HEK293 (cell line): ENCODE measurements around the gene ARHGEF7.

ENCODE experiments used
- BCL11B ChIP-seq: fragments of 450-650 bp; formaldehyde crosslinking; IDR thresholded peaks from 2 replicates; pipeline ENCODE4 v1.5.1; 2016; ENCODE audit warnings: low read depth, missing biosample characterization, missing genetic modification characterization
- CTCF ChIP-seq: fragments of 450-650 bp; formaldehyde crosslinking; IDR thresholded peaks from 2 replicates; pipeline ENCODE4 v1.5.1; 2016; ENCODE audit warnings: missing biosample characterization, missing genetic modification characterization
- ELK4 ChIP-seq: IDR thresholded peaks from 2 replicates; pipeline ENCODE4 v1.6.1; 2011; ENCODE audit warnings: mild to moderate bottlenecking, low read depth, low read length, borderline replicate concordance
- INSM2 ChIP-seq: fragments of 450-650 bp; formaldehyde crosslinking; IDR thresholded peaks from 2 replicates; pipeline ENCODE4 v1.5.1; 2016; ENCODE audit warnings: missing biosample characterization, missing genetic modification characterization
- KLF16 ChIP-seq: fragments of 450-650 bp; formaldehyde crosslinking; IDR thresholded peaks from 2 replicates; pipeline ENCODE4 v1.5.1; 2017; ENCODE audit warnings: missing biosample characterization, missing genetic modification characterization
- REPIN1 ChIP-seq: fragments of 450-650 bp; formaldehyde crosslinking; IDR thresholded peaks from 2 replicates; pipeline ENCODE4 v1.5.1; 2017; ENCODE audit warnings: missing biosample characterization, missing genetic modification characterization, low read depth
- REST ChIP-seq: fragments of 450-650 bp; formaldehyde crosslinking; IDR thresholded peaks from 2 replicates; pipeline ENCODE4 v1.5.1; 2016; ENCODE audit warnings: missing biosample characterization, missing genetic modification characterization
- ZNF184 ChIP-seq: fragments of 450-650 bp; IDR thresholded peaks from 2 replicates; pipeline ENCODE4 v1.5.1; 2018; ENCODE audit warnings: missing biosample characterization, mild to moderate bottlenecking, missing genetic modification characterization
- ZNF24 ChIP-seq: fragments of 450-650 bp; formaldehyde crosslinking; IDR thresholded peaks from 2 replicates; pipeline ENCODE4 v1.5.1; 2016; ENCODE audit warnings: missing biosample characterization, missing genetic modification characterization
- ZNF639 ChIP-seq: fragments of 450-650 bp; formaldehyde crosslinking; IDR thresholded peaks from 2 replicates; pipeline ENCODE4 v1.5.1; 2016; ENCODE audit warnings: missing biosample characterization, missing genetic modification characterization
- ZNF747 ChIP-seq: fragments of 450-650 bp; formaldehyde crosslinking; IDR thresholded peaks from 2 replicates; pipeline ENCODE4 v1.5.1; 2016; ENCODE audit warnings: missing biosample characterization, missing genetic modification characterization
- ZSCAN30 ChIP-seq: fragments of 450-650 bp; IDR thresholded peaks from 2 replicates; pipeline ENCODE4 v1.5.1; 2018; ENCODE audit warnings: missing biosample characterization, mild to moderate bottlenecking, missing genetic modification characterization, moderate library complexity
- TF ChIP-seq, protein P1 (sequence below): fragments of 450-650 bp; formaldehyde crosslinking; IDR thresholded peaks from 2 replicates; pipeline ENCODE4 v1.5.1; 2016; ENCODE audit warnings: missing biosample characterization, missing genetic modification characterization
- TF ChIP-seq, protein P2 (sequence below): fragments of 450-650 bp; formaldehyde crosslinking; IDR thresholded peaks from 2 replicates; pipeline ENCODE4 v1.5.1; 2016; ENCODE audit warnings: missing biosample characterization, missing genetic modification characterization, low read depth

DNA sequence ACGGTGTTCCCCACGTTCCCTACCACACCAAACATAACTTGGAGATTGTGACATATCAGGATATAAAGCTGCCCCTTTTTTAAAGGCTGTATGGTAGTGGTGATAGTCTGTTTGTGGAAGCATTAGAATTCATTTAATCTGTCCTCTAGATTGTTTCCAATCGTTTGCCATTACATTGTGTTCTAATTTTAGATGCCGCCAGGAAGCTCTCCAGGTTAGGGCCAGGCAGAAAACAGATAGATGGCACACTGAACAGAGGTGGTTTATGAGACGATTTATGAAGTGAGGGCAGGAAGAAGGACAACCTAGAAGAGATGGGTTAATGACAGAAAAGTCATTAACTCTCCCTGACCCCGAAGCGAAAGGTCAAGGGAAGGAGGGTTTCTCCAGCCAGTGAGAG is 30.0 kb downstream of the ARHGEF7 start:
- TF ChIP-seq ZNF639: no peak
- no peak for TF ChIP-seq ZNF747 (tag by site-specific recombination)
- TF ChIP-seq ZNF184 (tag by site-specific recombination): no peak
- TF ChIP-seq, protein P1, sequence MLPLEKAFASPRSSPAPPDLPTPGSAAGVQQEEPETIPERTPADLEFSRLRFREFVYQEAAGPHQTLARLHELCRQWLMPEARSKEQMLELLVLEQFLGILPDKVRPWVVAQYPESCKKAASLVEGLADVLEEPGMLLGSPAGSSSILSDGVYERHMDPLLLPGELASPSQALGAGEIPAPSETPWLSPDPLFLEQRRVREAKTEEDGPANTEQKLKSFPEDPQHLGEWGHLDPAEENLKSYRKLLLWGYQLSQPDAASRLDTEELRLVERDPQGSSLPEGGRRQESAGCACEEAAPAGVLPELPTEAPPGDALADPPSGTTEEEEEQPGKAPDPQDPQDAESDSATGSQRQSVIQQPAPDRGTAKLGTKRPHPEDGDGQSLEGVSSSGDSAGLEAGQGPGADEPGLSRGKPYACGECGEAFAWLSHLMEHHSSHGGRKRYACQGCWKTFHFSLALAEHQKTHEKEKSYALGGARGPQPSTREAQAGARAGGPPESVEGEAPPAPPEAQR: no peak
- TF ChIP-seq, protein P2, sequence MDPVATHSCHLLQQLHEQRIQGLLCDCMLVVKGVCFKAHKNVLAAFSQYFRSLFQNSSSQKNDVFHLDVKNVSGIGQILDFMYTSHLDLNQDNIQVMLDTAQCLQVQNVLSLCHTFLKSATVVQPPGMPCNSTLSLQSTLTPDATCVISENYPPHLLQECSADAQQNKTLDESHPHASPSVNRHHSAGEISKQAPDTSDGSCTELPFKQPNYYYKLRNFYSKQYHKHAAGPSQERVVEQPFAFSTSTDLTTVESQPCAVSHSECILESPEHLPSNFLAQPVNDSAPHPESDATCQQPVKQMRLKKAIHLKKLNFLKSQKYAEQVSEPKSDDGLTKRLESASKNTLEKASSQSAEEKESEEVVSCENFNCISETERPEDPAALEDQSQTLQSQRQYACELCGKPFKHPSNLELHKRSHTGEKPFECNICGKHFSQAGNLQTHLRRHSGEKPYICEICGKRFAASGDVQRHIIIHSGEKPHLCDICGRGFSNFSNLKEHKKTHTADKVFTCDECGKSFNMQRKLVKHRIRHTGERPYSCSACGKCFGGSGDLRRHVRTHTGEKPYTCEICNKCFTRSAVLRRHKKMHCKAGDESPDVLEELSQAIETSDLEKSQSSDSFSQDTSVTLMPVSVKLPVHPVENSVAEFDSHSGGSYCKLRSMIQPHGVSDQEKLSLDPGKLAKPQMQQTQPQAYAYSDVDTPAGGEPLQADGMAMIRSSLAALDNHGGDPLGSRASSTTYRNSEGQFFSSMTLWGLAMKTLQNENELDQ: no peak
- TF ChIP-seq ZNF24 (tag by site-specific recombination): no peak
- TF ChIP-seq CTCF: no peak
- no peak for TF ChIP-seq ZSCAN30
- no peak for TF ChIP-seq REST (tag by site-specific recombination)
- TF ChIP-seq INSM2 (tag by site-specific recombination): no peak
- no peak for TF ChIP-seq REPIN1 (tag by site-specific recombination)
- TF ChIP-seq ELK4: no peak
- TF ChIP-seq BCL11B: no peak
- no peak for TF ChIP-seq KLF16
